ENCODE data around the gene NUP155. TPM values are rescaled to one million over a fixed set of nuclear protein-coding genes. Genes with fewer than 3 reads are reported as not detected.

The NUP155 gene
- total RNA-seq, 3 donors from 2014 or later (not counting 1 experiment from before 2014, with no cell fraction given): 21.1 to 29.0 (median 27.9) TPM

DNA sequence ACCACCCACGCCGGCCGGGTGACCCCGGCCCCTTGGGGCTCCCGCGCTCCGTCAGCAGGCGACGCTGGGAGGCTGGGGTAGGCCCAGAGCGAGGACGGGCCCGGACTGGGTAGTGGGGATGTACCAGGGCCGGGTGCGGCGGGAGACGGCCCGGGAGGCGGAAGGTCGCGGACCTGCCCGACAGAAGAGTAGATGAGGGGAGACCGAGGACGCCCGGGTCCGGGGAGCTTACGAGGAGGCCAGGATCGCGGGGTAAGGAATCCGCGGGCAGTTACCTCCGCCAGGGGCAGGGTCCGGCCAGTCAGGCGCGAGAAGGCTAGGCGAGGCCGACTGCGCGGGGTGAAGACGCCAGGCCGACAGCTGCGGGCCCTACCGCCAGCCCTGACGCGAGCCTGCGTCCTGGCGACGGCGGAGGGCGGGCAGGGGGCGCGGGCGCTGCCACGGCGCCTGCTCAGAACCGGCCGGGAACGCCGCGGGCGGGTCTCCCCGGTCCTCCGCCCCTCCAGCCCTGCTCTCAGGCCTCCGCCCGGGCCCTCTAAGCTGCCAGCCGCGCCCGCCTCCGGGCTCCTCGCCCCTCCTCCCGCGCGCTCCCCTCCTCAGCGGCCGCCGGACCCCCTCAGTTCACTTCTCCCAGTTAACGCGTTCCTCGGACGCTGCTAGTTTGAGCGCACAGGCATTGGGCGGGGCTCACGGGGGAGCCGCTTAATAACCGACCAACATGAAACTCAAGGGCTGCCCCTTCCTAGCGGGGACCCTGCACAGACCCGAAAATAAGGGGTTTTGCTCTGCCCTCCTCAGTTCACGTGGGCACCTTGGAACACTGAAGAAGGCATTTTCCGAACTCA, 121.7 kb downstream of the NUP155 start, which contains the start of gene CPLANE1:
TSS of gene CPLANE1 (minus strand) at position 407 of the 845 bp plus-strand sequence. CDS start 1,678 bp downstream, outside the sequence.
- intact Hi-C loops (cut with micrococcal nuclease): no loop called here
- 1% methylated on average over 88 of the region's 88 CpGs for WGBS (ENCODE audit: insufficient coverage)
- peak within 1 kb of the TSS; percentile 97 for H3K4me3 ChIP-seq (ENCODE audit: low read length)

DNA sequence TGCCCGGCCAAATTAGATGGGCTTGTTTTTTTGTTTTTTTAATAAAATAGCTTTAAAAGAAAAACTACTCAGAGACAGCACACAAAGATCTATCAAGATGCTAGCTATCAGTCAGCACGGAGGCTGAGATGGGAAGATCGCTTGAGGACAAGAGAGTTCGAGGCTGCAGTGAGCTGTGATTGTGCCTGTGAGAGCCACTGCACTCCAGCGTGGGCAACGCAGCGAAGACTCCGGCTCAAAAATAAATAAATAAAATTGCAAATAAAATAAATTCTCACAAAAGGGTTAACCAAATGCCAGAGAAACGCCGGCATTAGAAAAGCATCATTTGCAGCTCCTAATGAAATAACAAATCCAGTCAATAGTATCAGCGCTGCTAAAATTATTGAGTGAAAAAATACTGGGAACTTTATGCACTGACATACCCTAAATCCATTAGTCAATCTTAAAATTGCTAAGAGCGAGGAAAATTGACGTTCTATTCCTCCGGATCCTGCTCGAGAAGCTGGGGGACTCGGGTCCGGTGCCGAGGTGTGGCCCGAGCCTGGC, 122.4 kb downstream of the NUP155 start:
- 11% methylated on average over 18 of the region's 19 CpGs for WGBS (ENCODE audit: insufficient coverage)
- H3K36me3 Mint-ChIP-seq: no peaks in the 10 kb centered on the region
- TF ChIP-seq, protein P1, sequence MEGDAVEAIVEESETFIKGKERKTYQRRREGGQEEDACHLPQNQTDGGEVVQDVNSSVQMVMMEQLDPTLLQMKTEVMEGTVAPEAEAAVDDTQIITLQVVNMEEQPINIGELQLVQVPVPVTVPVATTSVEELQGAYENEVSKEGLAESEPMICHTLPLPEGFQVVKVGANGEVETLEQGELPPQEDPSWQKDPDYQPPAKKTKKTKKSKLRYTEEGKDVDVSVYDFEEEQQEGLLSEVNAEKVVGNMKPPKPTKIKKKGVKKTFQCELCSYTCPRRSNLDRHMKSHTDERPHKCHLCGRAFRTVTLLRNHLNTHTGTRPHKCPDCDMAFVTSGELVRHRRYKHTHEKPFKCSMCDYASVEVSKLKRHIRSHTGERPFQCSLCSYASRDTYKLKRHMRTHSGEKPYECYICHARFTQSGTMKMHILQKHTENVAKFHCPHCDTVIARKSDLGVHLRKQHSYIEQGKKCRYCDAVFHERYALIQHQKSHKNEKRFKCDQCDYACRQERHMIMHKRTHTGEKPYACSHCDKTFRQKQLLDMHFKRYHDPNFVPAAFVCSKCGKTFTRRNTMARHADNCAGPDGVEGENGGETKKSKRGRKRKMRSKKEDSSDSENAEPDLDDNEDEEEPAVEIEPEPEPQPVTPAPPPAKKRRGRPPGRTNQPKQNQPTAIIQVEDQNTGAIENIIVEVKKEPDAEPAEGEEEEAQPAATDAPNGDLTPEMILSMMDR (IDR thresholded peaks at IDR 0.05): no peak
- peaks cover 16% of the 10 kb centered on the region for H3K4me1 ChIP-seq (ENCODE audit: control insufficient read depth, insufficient read depth, low read length)
- H3K4me3 ChIP-seq (ENCODE audit: low read length): peak overlapping the region; percentile 97
- no peaks in the 10 kb centered on the region for H3K27me3 Mint-ChIP-seq (ENCODE audit: low read depth in 2 of 2)
- no peaks in the 10 kb centered on the region for H3K27me3 ChIP-seq (ENCODE audit: control insufficient read depth, insufficient read depth, low read length)
- H3K9me3 Mint-ChIP-seq: no peaks in the 10 kb centered on the region
- H3K27ac ChIP-seq (ENCODE audit: low read length): peak overlapping the region; percentile 83
- peak overlapping the region; percentile 80 to 91 for H3K27ac Mint-ChIP-seq
- peaks cover 5 to 15% of the 10 kb centered on the region in 2 donors for H3K4me1 Mint-ChIP-seq
- peak in 1 of 2 donors; percentile 18 for DNase-seq
- no peaks in the 10 kb centered on the region for H3K9me3 ChIP-seq (ENCODE audit: control insufficient read depth, insufficient read depth, low read length)
- intact Hi-C loops (cut with micrococcal nuclease): no loop called here
- ATAC-seq: no peak
- H3K4me3 Mint-ChIP-seq: peak overlapping the region; percentile 88
- no peaks in the 10 kb centered on the region for H3K36me3 ChIP-seq (ENCODE audit: control insufficient read depth, insufficient read depth, low read length)

More for the DNA sequence above, 121.7 kb downstream of the NUP155 start, which contains the start of gene CPLANE1:
- no peaks in the 10 kb centered on the region for H3K9me3 ChIP-seq (ENCODE audit: control insufficient read depth, insufficient read depth, low read length)
- DNase-seq: peak; percentile 59 to 72
- H3K27me3 ChIP-seq (ENCODE audit: control insufficient read depth, insufficient read depth, low read length): no peaks in the 10 kb centered on the region
- no peaks in the 10 kb centered on the region for H3K36me3 Mint-ChIP-seq
- H3K4me3 Mint-ChIP-seq: peak within 1 kb of the TSS; percentile 93
- peaks cover 5 to 15% of the 10 kb centered on the region in 2 donors for H3K4me1 Mint-ChIP-seq
- no peaks in the 10 kb centered on the region for H3K9me3 Mint-ChIP-seq
- ATAC-seq: peak; percentile 88 to 91 (median 89)
- peaks cover 16% of the 10 kb centered on the region for H3K4me1 ChIP-seq (ENCODE audit: control insufficient read depth, insufficient read depth, low read length)
- H3K27ac ChIP-seq (ENCODE audit: low read length): peak within 1 kb of the TSS; percentile 83
- TF ChIP-seq, protein P1 (IDR thresholded peaks at IDR 0.05): no peak
- H3K27ac Mint-ChIP-seq: peak within 1 kb of the TSS; percentile 80 to 91
- no peaks in the 10 kb centered on the region for H3K27me3 Mint-ChIP-seq (ENCODE audit: low read depth in 2 of 2)
- no peaks in the 10 kb centered on the region for H3K36me3 ChIP-seq (ENCODE audit: control insufficient read depth, insufficient read depth, low read length)

DNA sequence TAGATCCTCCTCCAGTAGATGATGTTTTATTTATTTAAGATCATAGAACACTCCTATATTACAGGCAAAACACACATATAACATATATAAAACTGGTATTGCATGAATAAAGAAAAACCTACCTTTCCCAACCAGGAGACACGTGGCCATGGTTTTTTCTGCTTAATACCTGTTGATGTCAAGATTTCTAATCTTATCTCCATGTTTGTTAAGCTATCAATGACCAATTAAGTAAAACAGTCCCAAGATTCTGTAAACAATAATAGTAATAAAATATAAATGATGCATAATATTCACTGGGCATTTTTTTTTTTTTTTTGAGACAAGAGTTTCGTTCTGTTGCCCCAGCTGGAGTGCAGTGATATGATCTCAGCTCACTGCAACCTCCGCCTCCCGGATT, 123.4 kb downstream of the NUP155 start:
- WGBS (ENCODE audit: insufficient coverage): 98% methylated on average over 4 of the region's 4 CpGs
- no peaks in the 10 kb centered on the region for H3K36me3 Mint-ChIP-seq
- ATAC-seq: no peak

More for the DNA sequence above, 123.4 kb downstream of the NUP155 start:
- DNase-seq: no peak
- H3K27ac Mint-ChIP-seq: peak overlapping the region in 1 of 2 donors; percentile 16
- Histone ChIP-seq H3K4me1 (ENCODE audit: control insufficient read depth, insufficient read depth, low read length) (peaks cover 16% of the 10 kb centered on the region), H3K27ac (ENCODE audit: low read length) (no peak overlapping the region), H3K27me3 (ENCODE audit: control insufficient read depth, insufficient read depth, low read length) (no peaks in the 10 kb centered on the region), H3K9me3 (ENCODE audit: control insufficient read depth, insufficient read depth, low read length) (no peaks in the 10 kb centered on the region), H3K36me3 (ENCODE audit: control insufficient read depth, insufficient read depth, low read length) (no peaks in the 10 kb centered on the region), H3K4me3 (ENCODE audit: low read length) (no peak overlapping the region)
- intact Hi-C loops (cut with micrococcal nuclease): no loop called here
- no peaks in the 10 kb centered on the region for H3K27me3 Mint-ChIP-seq (ENCODE audit: low read depth in 2 of 2)
- H3K9me3 Mint-ChIP-seq: no peaks in the 10 kb centered on the region
- H3K4me3 Mint-ChIP-seq: peak overlapping the region; percentile 88
- TF ChIP-seq, protein P1 (IDR thresholded peaks at IDR 0.05): no peak
- peaks cover 5 to 15% of the 10 kb centered on the region in 2 donors for H3K4me1 Mint-ChIP-seq

Data from natural killer cell (primary cell).